GM18909 (cell line): Measurements from ENCODE around the gene TLE3.

Experiments used
- ATAC-seq: cut with Tn5 transposase; IDR thresholded peaks from one replicate; pipeline ENCODE4 v1.9.1; 2021; ENCODE audit warnings: mild to moderate bottlenecking; ENCODE audit not compliant: unreplicated experiment, poor library complexity

Gene TLE3

DNA sequence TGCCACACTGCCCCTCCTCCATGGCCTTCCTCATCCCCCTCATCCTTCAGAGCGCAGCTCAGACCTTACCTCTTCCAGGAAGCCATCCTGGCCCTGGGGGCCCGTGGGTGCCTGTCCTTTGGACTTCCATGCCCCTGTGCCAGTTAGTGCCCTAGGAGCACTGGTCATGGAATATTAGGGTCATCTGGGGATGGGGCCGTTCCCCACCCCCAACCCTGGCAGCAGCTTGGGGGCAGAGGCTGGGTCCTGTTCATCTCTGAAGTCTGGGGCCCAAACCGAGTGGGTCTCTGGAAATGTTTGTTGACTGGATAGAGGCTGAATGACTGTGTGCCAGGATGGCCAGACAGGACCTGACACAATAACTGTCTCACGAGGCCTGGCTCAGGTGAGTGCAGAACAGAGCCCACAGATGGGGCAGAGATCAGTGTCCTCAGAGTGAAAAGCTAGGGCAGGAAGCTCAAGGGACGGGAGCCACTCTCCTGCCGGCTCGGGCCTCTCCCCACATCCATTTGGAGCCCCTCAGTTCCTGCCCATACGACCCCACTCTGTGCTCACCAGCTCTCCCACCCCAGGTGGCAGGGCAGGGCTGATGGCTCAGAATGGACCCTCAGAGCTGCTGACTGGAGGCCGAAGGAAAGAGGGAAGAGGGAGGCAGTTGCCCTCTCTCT, 62.5 kb downstream of the TLE3 start:
- ATAC-seq, result no peak

DNA sequence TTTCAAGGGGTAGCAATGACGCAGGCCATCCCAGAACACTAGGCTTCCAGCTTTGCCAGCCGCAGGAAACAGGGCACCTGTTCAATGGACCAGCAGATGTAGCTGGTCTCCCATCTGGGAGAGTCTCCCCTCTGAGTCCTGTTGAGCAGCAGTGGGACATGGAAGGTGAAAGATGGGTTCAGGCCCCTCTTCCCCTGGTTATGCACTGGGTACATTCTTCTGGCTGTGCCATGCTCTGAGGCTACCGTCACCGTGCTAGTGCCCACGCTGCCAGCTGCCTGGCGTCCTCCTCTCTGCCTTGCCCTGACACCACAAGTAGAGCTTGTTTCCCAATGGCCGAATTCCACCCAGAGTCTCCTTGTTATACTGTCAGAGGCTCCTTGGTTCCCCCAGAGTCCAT, 63.1 kb downstream of the TLE3 start:
- ATAC-seq, result no peak

DNA sequence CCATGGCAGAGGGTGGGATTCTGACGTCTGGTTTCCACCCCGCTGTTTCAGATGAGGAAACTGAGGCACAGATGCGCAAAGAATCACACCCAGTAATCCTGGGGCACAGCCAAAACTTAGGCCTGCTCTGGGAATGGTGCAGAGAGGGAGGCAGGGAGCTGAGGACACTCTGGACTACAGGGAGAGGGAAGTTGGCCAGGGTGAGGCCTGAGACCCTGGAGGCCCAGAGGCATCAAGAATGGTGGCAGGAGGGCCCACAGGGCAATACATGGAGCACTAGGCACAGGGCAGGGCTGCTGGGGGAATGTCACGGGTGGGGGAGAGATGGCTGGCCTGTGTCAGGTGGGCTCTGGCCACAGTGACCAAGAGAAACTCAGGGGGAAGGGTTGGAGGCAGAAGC, 63.6 kb downstream of the TLE3 start:
- ATAC-seq, result no peak

DNA sequence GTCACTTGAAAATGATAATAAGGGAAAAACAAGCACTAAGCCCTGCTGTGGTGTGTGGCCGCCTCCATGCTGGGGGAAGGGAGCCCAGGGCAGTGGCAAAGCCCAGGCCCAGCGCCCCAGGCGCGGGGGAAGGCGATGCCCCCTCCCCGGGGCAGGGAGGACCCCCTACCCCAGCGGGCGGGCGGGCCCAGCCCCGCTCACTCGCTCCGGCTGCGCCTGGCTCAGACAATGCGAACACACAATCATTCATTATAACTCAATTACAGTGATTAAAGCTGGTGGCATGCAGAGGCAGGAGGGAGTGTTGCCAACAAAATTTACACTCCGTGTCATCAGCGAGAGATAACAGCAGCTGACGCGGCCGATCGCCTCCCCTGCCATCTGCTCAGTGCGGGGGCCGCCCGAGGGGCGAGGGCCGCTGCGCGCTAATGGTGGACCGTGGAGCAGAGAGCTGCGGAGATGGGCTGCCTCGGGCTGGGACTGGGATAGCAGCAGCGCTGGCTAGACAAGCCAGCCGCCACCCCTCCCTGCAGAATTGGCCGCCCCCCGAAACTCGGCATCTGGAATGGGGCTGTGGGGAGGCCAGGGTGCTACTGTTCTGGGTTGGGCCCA, 64.1 kb downstream of the TLE3 start:
- no peak for ATAC-seq

DNA sequence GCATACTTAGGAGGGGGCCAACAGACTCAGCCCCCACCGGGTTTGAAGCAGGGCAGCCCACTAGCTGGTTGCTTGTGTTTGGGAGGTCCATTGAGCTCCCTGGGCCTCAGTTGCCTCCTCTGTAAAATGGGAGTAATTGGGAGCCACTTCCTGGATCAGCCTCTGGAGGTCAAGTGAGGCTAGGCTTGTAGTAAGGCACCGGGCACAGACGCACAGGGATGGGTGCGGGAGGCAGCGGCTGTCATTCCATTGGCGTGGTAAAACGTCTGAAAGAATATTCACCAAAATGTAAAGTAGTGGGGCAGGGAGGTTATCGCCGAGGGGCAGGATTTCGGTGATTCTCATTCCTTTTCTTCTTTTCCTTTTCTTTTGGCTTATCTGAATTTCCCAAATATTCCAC, 64.6 kb downstream of the TLE3 start:
- ATAC-seq, result no peak

DNA sequence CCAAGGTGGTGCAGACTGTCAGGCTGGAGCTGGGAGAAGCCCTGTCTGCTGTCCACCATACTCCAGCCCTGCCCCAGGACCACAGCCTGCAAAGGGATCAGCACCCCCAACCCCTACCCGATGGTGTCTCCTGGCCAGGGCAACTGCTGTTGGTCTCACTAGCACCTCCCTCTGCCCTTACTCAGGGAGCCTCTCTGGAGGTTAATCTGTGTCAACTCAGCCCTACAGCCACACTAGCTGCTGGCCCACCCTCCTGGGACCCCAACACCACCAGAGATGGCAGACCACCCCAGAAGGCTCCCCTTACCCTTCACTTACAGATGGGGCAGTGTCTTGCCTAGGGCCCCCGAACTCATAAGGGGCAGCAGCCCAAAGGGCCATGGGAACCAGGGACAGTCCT, 65.2 kb downstream of the TLE3 start:
- ATAC-seq, result no peak

DNA sequence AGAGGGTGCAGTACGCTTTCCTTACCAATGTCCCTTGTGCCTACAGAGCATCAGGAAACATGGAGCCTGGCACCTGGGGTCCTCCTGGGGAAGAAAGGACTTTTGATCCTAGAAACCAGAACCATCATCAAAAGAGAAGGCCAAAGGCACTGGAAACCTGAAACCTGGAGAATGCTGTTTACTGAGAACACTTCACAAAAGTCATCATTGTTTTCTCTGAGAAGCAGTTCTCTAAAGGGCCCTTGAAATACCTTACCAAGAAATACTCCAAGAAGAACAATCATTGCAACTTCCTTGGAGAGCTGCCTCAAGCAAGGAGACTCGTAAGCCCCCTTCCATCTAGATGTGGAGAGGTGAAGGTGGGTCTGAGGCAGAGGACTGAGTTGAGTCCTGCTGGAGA, 66.0 kb downstream of the TLE3 start:
- ATAC-seq, result no peak

DNA sequence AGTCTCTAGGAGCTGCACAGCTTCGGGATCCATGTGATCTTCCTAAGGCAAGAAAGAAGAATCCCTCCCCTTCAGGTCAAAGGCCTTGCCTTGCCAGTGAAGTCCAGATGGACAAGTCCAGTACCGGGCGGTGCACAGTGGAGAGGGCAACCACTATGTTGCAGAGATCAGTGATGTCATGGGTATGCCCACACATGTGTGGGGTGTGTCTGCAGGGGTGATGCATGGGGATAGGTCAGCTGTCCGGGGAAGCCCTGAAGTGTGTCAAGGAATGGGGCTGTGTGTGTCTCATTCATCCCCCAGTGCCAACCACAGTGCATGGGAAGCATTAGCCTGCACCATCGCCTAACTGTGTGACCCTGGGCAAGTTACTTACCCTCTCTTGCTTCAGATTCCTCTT, 66.5 kb downstream of the TLE3 start:
- ATAC-seq, result no peak

DNA sequence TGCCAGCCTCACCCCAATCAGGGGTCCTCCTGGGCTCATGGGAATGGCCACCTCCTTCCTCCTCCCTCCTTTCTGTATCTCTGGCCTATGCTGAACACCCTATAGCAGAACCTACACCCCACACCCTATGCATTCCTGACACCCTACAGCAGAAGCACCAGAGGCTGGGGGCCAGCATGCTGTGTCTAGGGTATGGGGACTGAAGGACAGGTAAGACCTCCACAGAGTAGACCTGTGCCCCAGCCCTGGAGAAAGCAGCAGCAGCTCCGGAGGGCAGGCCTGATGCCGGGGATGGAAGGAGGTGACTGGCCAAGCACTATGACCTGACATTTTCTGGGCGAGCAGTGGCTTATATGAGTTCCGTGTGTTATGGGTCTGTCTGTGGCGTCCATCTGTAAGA, 66.9 kb downstream of the TLE3 start:
- no peak for ATAC-seq

DNA sequence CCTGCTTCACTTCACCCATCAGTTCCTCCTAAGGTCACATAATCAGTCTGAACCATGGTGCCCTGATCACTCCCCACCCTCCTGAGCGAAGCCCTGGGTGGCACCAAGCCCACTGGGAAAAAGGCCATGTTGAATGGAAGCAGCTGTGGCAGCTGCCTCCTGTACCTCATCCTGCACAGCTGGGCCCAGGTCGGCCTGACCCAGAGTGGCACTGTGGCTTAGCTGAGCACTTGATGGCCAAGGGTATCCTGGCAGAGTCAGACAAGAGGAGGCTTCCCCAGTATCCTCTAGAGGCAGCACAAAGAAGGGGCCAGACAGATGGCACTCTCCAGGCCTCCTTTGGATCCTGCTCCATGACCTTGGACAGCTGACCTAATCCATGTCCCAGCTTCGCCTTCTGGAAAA, 68.4 kb downstream of the TLE3 start:
- no peak for ATAC-seq

DNA sequence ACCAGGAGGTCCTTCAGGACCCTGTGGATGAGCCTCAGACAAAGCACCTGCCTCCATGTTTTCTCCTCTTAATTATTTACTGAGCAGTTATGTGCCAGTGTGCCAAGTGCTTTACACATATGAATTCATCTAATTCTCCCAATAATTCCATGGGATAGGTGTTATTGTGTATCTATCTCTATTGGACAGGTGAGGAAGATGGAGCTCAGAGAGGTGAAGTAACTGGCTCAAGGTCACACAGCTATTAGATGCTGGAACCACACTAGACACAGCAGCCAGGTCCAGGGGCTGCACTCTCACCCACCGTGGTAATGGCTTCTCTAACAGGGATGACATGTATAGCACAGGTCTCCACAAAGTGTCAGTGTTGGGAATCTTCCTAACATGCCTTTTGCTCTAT, 70.2 kb downstream of the TLE3 start:
- no peak for ATAC-seq

DNA sequence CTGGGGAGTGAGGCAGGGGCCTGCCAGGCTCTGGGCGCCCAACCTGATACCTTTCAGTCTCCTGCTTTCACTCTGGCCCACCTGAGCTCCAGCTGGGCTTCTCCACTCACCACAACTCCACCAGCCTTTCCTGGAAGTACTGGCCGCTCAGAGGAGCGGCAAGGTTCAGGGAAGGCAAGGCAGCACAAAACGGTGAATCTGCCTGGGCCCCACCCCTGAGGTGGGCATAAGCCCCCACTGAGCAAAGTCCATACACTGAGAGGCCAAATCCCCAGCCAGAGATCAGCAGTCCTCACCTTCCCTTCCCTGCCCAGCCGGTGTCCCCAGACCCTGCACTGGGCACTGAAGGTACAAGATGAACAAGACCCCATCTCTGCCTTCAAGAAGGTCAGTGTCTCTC, 70.7 kb downstream of the TLE3 start:
- no peak for ATAC-seq

DNA sequence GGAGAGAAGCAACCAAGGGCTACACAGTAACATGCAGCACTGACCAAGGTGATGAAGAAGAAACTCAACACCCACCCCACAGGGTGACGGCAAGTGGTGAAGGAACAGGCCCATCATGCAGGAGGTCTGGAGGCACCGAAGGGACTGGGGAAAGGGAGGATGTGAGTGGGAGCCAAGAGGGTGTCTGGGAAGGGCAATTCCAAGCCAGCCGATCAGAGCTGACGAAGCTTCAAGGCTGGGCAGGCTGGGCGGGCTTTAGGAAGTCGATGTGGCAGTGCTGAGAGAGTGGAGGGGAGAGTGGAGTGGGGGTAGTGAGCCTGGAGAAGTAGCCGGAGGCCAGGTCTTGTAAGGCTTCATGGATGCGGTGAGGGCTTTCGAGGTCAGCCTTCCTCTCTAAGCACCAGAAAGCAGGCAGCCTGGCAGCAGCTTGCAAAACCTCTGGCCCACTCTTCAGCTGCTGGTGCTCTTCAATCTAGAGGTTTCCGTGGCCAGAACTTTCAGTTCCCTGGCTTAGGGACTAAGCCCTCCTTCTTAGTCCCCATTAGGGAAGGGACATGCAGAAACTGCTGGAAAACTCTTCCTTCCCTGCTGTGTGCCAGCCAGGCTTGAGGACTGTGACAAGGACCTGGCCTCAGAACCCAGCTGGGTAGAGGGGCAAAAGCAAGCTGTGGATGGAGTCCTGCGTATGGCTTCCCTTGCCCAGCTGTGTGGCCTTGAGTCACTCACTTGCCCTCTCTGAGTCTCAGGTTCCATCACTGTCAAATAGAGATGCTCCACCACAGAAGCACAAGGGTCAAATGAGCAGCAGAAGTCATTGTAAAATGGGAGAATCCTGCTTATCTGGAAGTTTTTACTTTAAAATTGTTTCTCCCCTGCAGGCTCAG, 72.1 kb downstream of the TLE3 start:
- ATAC-seq, result no peak

DNA sequence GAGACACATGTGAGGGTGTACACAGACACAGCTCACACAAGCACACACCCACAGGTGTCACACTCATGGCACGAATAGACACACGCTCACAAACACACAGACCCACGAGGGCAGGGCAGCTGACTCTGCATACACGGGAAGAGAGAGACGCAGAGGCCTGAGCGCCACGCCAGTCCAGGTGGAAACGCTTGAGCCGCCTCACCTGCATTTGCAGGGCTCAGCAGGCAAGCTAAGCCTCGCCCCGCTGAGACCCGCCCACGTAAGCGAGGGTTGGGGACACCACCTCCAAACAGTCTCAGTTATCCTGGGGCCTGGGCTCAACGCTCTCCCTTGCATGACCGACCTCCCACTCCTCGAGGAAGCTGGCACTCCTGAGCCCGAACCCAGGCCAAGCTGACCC, 73.2 kb downstream of the TLE3 start:
- no peak for ATAC-seq

DNA sequence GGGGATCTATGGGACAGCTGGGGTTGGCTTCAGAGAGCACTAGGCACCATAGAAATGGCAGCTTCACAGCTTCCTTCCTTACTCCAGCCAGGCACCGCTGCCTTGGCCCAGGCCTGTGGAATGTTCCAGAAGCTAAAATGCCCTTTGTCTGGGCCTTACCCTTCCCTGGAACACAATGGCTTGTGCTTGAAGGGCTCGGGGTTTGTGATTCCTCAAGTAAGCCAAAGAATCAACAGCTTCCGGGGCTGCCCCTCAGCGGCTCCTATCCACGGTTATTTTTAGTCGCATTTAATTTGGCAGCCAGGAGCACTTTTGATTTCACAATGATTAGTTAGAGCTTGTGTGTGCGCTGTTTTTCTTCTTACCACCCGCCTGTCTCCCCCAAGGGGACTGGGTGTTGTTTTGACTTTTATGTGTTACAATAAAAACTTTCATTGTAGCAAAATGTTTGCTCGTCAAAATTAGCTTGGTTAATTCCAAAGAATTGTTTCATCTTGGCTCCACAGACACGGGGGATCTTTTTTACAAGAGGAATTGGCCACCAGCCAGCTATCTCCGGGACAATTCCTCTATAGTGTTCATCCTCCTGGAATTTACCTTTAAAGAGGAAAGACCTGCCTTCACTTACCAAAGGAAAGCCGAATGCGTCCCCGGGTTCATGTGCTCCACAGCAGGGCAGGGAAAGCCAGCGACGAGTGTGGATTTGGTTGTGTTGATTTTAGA, 73.8 kb downstream of the TLE3 start:
- no peak for ATAC-seq

DNA sequence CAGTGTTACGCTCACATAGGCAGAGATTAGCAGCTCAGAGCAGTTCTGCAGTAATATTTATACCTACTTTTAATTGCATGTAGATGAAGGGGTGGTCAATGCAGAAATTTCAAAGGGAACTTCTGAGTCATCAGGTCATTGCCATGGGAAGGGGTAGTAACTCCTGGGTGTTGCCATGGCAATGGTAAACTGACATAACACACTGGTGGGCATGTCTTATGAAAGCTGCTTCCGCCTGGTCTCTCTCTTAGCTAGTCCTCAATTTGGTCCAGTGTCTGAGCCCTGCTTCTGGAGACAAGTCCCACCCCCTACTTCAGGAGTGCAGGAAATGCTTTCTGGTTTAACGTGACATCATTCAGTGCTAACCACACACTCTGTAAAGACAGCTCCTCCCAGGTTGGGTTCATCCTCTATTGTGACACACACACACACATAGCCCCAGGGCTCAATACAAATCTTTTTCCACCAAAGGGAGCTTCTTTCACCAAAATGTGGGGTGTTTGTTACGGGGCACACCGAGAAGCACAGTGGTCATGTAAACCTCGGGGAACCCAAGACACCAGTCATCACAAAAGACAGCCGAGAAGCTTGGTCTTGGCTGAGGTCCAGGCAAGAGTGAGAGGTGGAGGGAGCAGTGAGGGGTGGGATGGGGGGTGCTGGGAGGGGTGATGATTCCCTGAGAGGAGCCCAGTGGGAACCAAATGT, 74.5 kb downstream of the TLE3 start:
- peak; percentile 78 for ATAC-seq

DNA sequence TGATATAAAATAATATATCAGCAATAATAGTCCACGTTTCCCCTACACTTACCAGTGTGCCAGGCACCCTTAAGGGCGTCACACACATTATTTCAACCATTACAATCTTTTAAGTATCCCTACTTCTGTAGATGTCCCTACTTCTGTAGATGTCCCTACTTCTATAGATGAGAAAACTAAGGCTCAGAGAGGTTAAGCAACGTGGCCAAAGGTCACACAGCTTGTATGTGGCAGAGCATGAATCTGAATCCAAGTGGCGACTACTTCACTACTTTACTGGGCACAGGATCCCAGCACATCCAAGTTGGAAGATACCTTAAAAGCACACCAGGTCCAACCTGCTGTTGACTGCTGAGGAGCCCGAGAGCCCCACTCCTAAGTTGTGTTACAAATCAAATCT, 77.5 kb downstream of the TLE3 start:
- no peak for ATAC-seq

DNA sequence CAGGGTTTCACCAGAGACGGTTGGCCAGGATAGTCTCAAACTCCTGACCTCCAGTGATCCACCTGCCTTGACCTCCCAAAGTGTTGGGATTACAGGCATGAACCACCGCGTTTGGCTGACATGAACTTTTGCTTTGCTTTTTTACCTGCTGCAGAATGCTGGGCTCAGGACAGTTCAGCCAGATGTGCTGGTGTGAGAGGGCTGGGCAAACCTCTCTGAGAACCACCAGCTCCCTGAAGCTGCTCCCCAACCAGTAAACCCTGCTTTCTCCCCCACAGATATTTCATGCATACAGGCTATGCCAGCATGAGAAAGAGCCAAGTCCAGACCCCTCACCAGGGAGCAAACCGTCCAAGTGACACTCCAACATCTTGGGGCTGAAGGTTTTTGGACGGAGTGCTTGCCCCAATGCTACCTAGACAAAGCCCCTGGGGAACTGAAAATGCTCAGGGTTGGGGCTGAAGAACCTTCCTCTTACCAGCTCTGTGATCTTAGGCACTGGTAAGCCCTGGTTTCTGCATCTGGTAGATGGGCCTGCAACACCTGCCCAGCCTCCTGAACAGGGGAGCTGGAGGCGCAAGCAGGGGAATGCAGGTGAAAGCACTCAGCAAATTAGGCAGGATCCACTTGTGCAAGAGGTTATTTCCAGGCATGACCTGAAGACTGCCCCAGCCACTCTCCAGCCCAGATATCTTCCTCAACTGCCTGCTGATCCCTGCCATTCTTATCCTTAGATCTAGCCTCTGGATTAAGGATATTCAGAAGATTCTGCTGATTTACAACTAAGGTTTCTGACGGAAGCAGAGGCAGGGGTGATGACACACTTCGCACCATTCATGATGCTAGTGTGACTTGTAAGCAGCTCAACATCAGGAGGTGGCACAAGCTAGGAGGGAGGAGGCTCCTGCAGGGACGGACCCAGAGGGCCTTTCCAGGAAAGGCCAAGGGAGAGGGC, 78.8 kb downstream of the TLE3 start:
- no peak for ATAC-seq

DNA sequence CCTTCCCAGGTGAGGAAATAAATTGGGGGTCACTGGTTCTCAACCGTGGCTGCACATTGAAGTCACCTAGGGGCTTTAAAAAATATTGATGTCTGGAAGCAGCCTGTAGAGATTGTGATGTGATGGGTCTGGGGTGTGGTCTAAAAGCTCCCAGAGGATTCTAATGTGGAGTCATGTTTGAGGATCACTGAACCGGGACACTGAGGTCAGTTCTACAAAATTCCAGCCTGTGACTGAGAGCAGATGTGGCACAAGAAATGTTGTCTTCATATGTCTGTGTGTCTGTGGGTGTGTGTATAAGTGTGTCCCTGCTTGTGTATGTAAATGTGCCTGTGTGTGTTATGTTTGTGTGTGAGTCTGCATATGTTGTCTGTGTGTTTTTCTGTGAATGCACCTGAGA, 79.9 kb downstream of the TLE3 start:
- ATAC-seq, result no peak
